Measurements from ENCODE around the gene CNOT8.

Gene CNOT8

DNA sequence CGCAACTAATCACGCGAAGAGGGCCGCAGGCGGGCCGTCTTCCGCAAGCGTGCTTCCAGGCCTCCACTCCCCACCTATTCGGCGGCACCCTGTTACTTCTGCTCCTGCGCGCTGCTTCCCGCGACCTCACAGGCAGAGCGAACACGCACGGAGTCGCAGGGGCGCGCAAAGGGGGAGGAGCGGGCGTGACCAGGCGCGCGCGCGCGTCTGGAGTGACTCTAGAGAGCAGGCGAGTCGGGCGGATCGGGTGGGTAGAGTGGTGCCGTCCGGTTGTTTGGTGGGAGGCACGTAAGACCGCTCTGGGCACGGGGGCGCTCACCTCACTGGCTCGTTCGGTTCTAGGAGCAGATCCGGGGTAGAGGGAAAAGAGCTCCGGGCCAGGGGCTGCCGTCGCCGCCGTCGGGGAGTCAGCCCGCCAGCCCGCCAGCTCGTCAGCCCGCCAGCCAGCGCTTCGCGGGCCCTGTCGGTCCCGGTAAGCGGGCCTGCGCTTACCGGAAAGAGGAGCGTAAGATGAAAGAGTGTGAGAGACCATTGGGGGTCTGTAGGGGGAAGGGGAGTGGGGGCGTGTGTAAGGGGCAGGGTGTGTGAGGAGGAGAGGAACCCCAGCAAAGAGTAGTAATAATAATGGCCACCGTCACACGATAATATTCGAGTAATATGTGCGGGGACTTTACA is at the start of gene CNOT8:
Gene CNOT8, plus strand, starts transcription at position 331 of the 675 bp plus-strand sequence. CDS start 4,652 bp downstream, outside the sequence.
- H3K4me1 ChIP-seq (ENCODE audit: control insufficient read depth, insufficient read depth, low read length): peaks cover 11% of the 10 kb centered on the region; the same call in 1 of the 2 replicates

DNA sequence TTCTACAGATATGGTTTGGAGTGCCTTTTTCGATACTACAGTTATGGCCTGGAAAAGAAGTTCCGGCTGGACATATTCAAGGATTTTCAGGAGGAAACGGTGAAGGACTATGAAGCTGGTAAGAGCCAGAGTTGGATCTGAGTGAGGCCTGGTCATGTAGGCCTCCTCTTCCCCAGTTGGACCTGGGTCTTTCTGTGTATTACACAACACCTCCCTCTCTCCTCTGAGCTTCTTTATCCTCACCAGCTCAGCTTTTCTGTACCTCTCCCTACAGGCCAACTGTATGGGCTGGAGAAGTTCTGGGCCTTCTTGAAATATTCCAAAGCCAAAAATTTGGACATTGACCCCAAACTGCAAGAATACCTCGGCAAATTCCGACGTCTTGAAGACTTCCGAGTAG is 47.2 kb upstream of the CNOT8 start:
- Histone ChIP-seq H3K36me3 (ENCODE audit: control insufficient read depth, insufficient read depth, low read length) (peaks cover 93% of the 10 kb centered on the region), H3K4me1 (ENCODE audit: control insufficient read depth, insufficient read depth, low read length) (no peaks in the 10 kb centered on the region), H3K27me3 (ENCODE audit: control insufficient read depth, insufficient read depth, low read length) (no peaks in the 10 kb centered on the region), H3K4me3 (ENCODE audit: low read depth, low read length) (no peak overlapping the region), H3K27ac (ENCODE audit: low read depth, low read length) (no peak overlapping the region), H3K9ac (ENCODE audit: low read length) (no peak overlapping the region), H3K9me3 (ENCODE audit: control insufficient read depth, insufficient read depth, low read depth, low read length) (no peaks in the 10 kb centered on the region)

More for the DNA sequence above, at the start of gene CNOT8:
- H3K9ac ChIP-seq (ENCODE audit: low read length): peak within 1 kb of the TSS; percentile 96
- no peaks in the 10 kb centered on the region for H3K27me3 ChIP-seq (ENCODE audit: control insufficient read depth, insufficient read depth, low read length)
- peak within 1 kb of the TSS; percentile 82 for H3K4me3 ChIP-seq (ENCODE audit: low read depth, low read length)
- H3K36me3 ChIP-seq (ENCODE audit: control insufficient read depth, insufficient read depth, low read length): peaks cover 10% of the 10 kb centered on the region
- H3K27ac ChIP-seq (ENCODE audit: low read depth, low read length): peak within 1 kb of the TSS; percentile 89
- H3K9me3 ChIP-seq (ENCODE audit: control insufficient read depth, insufficient read depth, low read depth, low read length): no peaks in the 10 kb centered on the region

DNA sequence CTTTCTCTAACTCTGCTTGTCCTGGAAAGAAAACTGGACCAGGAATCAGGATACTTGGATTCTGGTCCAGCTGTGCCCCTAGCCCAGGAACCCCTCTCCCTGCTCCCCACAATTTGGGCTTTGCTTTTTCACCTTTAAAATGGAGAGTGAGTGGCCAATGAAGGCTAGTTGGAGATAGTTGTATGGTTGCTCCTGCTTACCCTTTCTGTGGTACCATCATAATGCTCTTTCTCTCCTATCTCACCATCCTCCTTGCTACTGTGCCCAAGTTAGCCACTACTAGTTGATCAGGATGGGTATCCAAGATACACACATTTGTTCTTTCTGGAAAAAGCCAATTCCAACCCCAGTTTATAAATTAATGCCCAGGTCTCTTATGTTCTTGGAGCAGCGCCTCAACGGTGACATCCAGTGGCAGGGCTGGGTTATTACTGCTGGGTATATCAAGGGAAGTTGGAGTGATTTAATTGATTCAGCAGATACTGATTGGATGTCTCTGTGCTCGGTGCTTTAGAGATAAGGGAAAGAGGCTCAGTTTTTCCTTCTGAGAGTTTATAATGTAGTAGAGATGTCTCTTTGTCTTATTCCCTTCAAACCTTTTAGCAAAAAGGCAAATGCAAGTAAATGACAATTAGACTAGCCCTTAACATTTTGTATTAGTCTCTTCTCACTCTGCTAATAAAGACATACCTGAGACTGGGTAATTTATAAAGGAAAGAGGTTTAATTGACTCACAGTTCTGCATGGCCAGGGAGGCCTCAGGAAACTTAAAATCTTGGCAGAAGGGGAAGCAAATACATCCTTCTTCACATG is 46.6 kb upstream of the CNOT8 start:
- Histone ChIP-seq H3K4me3 (ENCODE audit: low read depth, low read length) (no peak overlapping the region), H3K9me3 (ENCODE audit: control insufficient read depth, insufficient read depth, low read depth, low read length) (no peaks in the 10 kb centered on the region), H3K27ac (ENCODE audit: low read depth, low read length) (no peak overlapping the region), H3K4me1 (ENCODE audit: control insufficient read depth, insufficient read depth, low read length) (no peaks in the 10 kb centered on the region), H3K27me3 (ENCODE audit: control insufficient read depth, insufficient read depth, low read length) (no peaks in the 10 kb centered on the region), H3K9ac (ENCODE audit: low read length) (no peak overlapping the region), H3K36me3 (ENCODE audit: control insufficient read depth, insufficient read depth, low read length) (peaks cover 93% of the 10 kb centered on the region)

DNA sequence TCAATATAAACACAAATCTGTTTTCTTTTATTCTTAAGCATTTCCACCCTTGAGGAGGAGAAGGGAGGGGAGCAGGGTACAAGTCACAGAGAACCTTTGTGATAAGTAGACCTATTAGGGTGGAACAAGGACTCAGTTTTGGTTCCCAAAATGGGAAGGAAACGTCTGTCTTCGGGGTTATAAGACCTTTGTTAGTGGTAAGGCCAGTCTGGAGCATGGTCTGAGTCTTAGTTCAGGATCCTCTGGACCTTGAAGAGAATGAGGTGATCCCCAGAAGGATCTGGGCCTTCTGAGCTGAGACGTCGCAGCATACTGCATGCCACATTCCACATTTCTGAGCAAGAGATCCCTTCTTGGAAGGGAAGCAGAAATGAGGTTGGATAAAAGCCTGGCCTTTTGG is 45.3 kb upstream of the CNOT8 start:
- Histone ChIP-seq H3K4me1 (ENCODE audit: control insufficient read depth, insufficient read depth, low read length) (no peaks in the 10 kb centered on the region), H3K27ac (ENCODE audit: low read depth, low read length) (no peak overlapping the region), H3K9me3 (ENCODE audit: control insufficient read depth, insufficient read depth, low read depth, low read length) (no peaks in the 10 kb centered on the region), H3K36me3 (ENCODE audit: control insufficient read depth, insufficient read depth, low read length) (peaks cover 94% of the 10 kb centered on the region), H3K27me3 (ENCODE audit: control insufficient read depth, insufficient read depth, low read length) (no peaks in the 10 kb centered on the region), H3K9ac (ENCODE audit: low read length) (no peak overlapping the region), H3K4me3 (ENCODE audit: low read depth, low read length) (no peak overlapping the region)

DNA sequence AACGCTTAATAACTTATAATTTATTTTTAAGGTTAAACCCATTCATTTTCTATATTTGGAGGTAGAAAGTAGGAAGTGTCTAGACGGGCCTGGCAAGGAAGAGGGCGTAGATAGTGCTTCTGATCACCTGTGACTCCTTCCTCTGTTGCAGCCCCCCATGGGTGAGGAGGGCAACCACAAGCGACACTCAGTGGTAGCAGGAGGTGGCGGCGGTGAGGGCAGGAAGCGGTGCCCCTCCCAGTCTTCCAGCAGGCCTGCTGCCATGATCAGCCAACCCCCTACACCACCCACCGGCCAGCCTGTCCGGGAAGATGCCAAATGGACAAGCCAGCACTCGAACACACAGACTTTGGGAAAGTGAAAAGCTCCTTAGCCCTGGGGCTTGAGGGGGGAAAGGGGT is 44.7 kb upstream of the CNOT8 start:
- Histone ChIP-seq H3K4me3 (ENCODE audit: low read depth, low read length) (no peak overlapping the region), H3K27ac (ENCODE audit: low read depth, low read length) (no peak overlapping the region), H3K4me1 (ENCODE audit: control insufficient read depth, insufficient read depth, low read length) (no peaks in the 10 kb centered on the region), H3K27me3 (ENCODE audit: control insufficient read depth, insufficient read depth, low read length) (no peaks in the 10 kb centered on the region), H3K9ac (ENCODE audit: low read length) (no peak overlapping the region), H3K9me3 (ENCODE audit: control insufficient read depth, insufficient read depth, low read depth, low read length) (no peaks in the 10 kb centered on the region), H3K36me3 (ENCODE audit: control insufficient read depth, insufficient read depth, low read length) (peaks cover 94% of the 10 kb centered on the region)

DNA sequence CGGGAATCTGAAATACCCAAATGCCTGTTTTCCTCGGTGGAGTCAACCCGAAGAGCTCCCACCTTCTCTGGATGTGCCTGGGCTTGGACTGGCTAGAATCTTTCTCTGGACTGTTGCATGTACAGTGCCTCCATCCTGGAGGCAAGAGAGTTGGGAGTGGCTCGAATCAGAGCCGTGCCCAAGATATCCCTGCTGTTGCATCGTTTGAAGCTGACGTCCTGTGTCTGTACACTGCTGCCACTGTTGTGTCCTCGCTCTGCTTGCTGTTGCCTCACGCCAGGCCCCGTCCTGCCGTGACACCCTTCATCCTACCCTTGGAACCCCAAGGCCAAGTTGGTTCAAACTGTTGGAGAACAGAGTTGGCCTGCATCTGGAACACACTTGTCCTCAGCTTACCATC is 43.4 kb upstream of the CNOT8 start:
- Histone ChIP-seq H3K27me3 (ENCODE audit: control insufficient read depth, insufficient read depth, low read length) (no peaks in the 10 kb centered on the region), H3K4me1 (ENCODE audit: control insufficient read depth, insufficient read depth, low read length) (no peaks in the 10 kb centered on the region), H3K27ac (ENCODE audit: low read depth, low read length) (no peak overlapping the region), H3K9me3 (ENCODE audit: control insufficient read depth, insufficient read depth, low read depth, low read length) (no peaks in the 10 kb centered on the region), H3K9ac (ENCODE audit: low read length) (no peak overlapping the region), H3K4me3 (ENCODE audit: low read depth, low read length) (no peak overlapping the region), H3K36me3 (ENCODE audit: control insufficient read depth, insufficient read depth, low read length) (peaks cover 89% of the 10 kb centered on the region)

DNA sequence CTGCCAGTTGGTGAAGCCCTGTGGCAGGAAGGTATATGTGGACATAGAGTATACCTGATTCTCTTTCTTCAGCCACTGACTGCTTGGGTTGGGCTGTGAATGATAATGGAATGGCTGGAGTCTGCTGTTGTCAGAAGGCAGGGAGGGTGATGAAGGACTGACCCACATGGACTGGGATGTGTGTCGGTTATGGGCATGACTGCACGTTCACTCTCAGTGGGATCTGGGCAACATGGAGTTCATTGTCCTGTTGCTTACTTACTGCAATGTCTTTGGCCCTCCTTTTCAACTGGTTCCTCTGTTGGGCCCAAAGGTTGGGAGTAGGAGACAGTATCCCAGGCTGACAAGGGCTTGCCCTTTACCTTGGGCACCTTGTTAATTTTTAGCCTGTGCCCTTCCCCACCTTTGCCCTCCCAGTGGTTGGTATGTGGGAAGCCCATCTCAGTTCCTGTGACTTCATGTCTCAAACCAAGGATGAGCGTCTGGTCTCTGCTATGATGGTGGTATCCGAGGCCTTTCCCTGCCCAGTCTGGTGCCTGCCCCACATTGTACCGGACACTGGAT is 42.7 kb upstream of the CNOT8 start:
- Histone ChIP-seq H3K4me3 (ENCODE audit: low read depth, low read length) (no peak overlapping the region), H3K27me3 (ENCODE audit: control insufficient read depth, insufficient read depth, low read length) (no peaks in the 10 kb centered on the region), H3K27ac (ENCODE audit: low read depth, low read length) (no peak overlapping the region), H3K4me1 (ENCODE audit: control insufficient read depth, insufficient read depth, low read length) (no peaks in the 10 kb centered on the region; the same call in 1 of the 2 replicates), H3K36me3 (ENCODE audit: control insufficient read depth, insufficient read depth, low read length) (peaks cover 89% of the 10 kb centered on the region), H3K9me3 (ENCODE audit: control insufficient read depth, insufficient read depth, low read depth, low read length) (no peaks in the 10 kb centered on the region), H3K9ac (ENCODE audit: low read length) (no peak overlapping the region)

DNA sequence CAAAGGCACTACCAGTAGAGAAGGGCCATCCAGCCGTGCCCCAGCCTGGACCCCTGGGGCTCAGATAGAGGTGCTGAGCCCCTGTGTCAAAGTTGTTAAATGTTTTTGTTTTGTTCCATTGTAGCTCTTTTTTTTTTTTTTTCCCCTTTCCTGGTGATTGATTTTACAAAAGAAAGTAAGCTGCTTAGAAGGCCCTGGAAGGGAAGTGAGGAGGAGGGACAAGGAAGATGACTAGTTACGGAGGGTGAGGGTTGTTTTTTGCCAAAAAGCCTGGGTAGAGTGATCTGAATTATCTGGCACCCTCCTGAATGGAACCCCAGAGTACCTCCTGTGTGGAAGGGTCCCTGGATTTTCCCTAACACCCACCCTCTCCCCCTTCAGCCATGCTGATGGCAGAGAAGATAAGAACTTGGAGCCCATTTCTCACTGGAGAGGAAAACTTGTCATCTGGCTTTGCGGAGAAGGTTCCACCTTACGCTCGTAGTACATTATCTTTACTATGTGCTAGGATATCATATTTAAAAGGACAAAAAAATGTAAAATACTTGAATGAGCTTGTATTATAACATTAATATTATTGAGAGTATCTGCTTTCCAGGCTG is 41.4 kb upstream of the CNOT8 start:
- H3K4me1 ChIP-seq (ENCODE audit: control insufficient read depth, insufficient read depth, low read length): no peaks in the 10 kb centered on the region; the same call in 1 of the 2 replicates
- peaks cover 81% of the 10 kb centered on the region for H3K36me3 ChIP-seq (ENCODE audit: control insufficient read depth, insufficient read depth, low read length)
- H3K9ac ChIP-seq (ENCODE audit: low read length): no peak overlapping the region
- no peaks in the 10 kb centered on the region for H3K27me3 ChIP-seq (ENCODE audit: control insufficient read depth, insufficient read depth, low read length)
- no peaks in the 10 kb centered on the region for H3K9me3 ChIP-seq (ENCODE audit: control insufficient read depth, insufficient read depth, low read depth, low read length)
- no peak overlapping the region for H3K4me3 ChIP-seq (ENCODE audit: low read depth, low read length)
- no peak overlapping the region for H3K27ac ChIP-seq (ENCODE audit: low read depth, low read length)

DNA sequence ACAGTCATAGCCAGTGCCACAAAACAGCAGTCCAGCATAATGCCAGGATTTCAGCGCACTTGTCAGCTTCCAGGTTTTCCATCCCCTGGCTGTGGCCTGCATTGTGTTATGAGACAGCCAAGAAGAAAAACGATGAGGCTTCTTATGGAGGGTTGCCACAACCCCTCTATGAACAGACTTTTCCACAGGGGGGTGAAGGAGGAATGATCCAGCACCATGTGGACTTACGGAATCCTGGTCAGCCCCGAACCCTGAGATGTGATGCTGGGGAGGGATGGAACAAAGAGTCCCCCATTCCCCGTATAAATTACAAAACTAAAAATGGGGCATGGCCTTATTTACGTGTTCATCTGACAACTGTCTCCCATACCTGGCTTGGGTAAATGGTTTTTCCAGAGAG is 40.6 kb upstream of the CNOT8 start:
- H3K27ac ChIP-seq (ENCODE audit: low read depth, low read length): no peak overlapping the region
- peaks cover 81% of the 10 kb centered on the region for H3K36me3 ChIP-seq (ENCODE audit: control insufficient read depth, insufficient read depth, low read length)
- H3K4me1 ChIP-seq (ENCODE audit: control insufficient read depth, insufficient read depth, low read length): no peaks in the 10 kb centered on the region; the same call in 1 of the 2 replicates
- no peaks in the 10 kb centered on the region for H3K9me3 ChIP-seq (ENCODE audit: control insufficient read depth, insufficient read depth, low read depth, low read length)
- no peak overlapping the region for H3K9ac ChIP-seq (ENCODE audit: low read length)
- H3K4me3 ChIP-seq (ENCODE audit: low read depth, low read length): no peak overlapping the region
- H3K27me3 ChIP-seq (ENCODE audit: control insufficient read depth, insufficient read depth, low read length): no peaks in the 10 kb centered on the region

DNA sequence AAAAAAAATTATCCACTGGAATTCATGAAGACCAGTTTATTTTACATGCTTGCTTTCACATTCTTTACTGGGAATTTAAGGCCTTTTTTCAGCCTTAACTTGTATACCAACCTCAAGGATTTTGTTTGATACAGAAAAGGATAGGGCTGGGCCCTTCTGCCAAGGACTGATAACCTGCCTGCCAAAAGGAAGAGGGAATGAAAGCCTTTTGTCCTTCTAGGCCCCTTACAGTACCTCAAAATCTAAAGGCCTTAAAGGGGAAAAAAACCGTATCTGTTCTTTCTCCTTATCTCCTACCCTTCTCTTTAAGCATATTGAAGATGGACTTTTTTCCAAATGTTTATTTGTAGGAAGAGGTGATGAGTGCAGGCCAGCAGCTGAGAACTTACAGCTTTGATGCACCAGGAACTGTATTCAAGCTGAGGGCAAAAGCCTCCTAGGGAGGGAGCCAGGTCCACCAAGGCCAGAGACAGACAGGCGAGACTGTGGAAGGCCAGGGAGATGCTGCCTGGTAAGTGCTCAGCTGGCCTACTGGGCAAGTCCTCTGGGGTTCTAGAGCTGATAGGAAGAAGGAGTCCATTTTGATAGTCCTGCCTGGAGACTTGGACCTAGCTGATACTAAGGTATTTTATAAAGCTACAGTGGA is 39.8 kb upstream of the CNOT8 start:
- Histone ChIP-seq H3K4me3 (ENCODE audit: low read depth, low read length) (no peak overlapping the region), H3K9ac (ENCODE audit: low read length) (no peak overlapping the region), H3K36me3 (ENCODE audit: control insufficient read depth, insufficient read depth, low read length) (peaks cover 78% of the 10 kb centered on the region), H3K4me1 (ENCODE audit: control insufficient read depth, insufficient read depth, low read length) (no peaks in the 10 kb centered on the region; the same call in 1 of the 2 replicates), H3K27me3 (ENCODE audit: control insufficient read depth, insufficient read depth, low read length) (no peaks in the 10 kb centered on the region), H3K27ac (ENCODE audit: low read depth, low read length) (no peak overlapping the region), H3K9me3 (ENCODE audit: control insufficient read depth, insufficient read depth, low read depth, low read length) (no peaks in the 10 kb centered on the region)

Measured in HUES6 (cell line).